NCI-H2107 treated with DMSO at 0.1 percent for 48 hours (cell line): Measurements from ENCODE around the gene CD48.

Experiments used
- DNase-seq: peaks from one replicate; lab custom pipeline; 2025; ENCODE audit not compliant: unreplicated experiment; lab: John Stamatoyannopoulos, UW

CD48 gene

GRCh38 chr1:160656737-160657136 is 54.9 kb downstream of the CD48 start:
- no peak for DNase-seq

GRCh38 chr1:160653620-160654016 is 58.0 kb downstream of the CD48 start:
- no peak for DNase-seq

GRCh38 chr1:160652924-160653619 is 58.5 kb downstream of the CD48 start:
- no peak for DNase-seq

GRCh38 chr1:160652065-160652641 is 59.5 kb downstream of the CD48 start:
- DNase-seq: peak; percentile 62

GRCh38 chr1:160651433-160652064 is 60.1 kb downstream of the CD48 start:
- peak; percentile 17 for DNase-seq

- DNase-seq: no peak
Observed at GRCh38 chr1:160647329-160647720, 64.3 kb downstream of the CD48 start.

- peak; percentile 28 for DNase-seq
Observed at GRCh38 chr1:160646711-160647328, 64.8 kb downstream of the CD48 start, which contains the start of gene SLAMF1. Gene SLAMF1, minus strand, starts transcription at chr1:160647044. Its CDS starts 99 bp downstream, at chr1:160646945.

- DNase-seq: no peak
Observed at GRCh38 chr1:160646180-160646579, 65.4 kb downstream of the CD48 start.

GRCh38 chr1:160645386-160646130 is 66.1 kb downstream of the CD48 start:
- DNase-seq: no peak

- DNase-seq: no peak
Observed at GRCh38 chr1:160644399-160644798, 67.2 kb downstream of the CD48 start.

GRCh38 chr1:160643138-160643537 is 68.5 kb downstream of the CD48 start:
- DNase-seq: no peak

GRCh38 chr1:160642281-160642644 is 69.4 kb downstream of the CD48 start:
- DNase-seq: no peak

- DNase-seq: no peak
Observed at GRCh38 chr1:160641323-160642280, 70.0 kb downstream of the CD48 start.

- DNase-seq: no peak
Observed at GRCh38 chr1:160640359-160641123, 71.1 kb downstream of the CD48 start.

GRCh38 chr1:160639652-160640051 is 72.0 kb downstream of the CD48 start:
- DNase-seq: no peak

GRCh38 chr1:160638926-160639325 is 72.7 kb downstream of the CD48 start:
- DNase-seq: no peak

GRCh38 chr1:160638540-160638857 is 73.1 kb downstream of the CD48 start:
- no peak for DNase-seq

GRCh38 chr1:160637821-160638539 is 73.6 kb downstream of the CD48 start:
- no peak for DNase-seq

GRCh38 chr1:160637065-160637464 is 74.6 kb downstream of the CD48 start:
- no peak for DNase-seq
